ENCODE measurements around the gene PLCXD1. TPM values are rescaled to one million over a fixed set of nuclear protein-coding genes. Genes with fewer than 3 reads are reported as not detected.
"Not testable (repeated sequence)": the region's sequence is repeated elsewhere in the genome, so short reads cannot be mapped to it uniquely, and the experiment has no call there.

PLCXD1 gene
- polyA plus RNA-seq, 2 of the 4 experiments (the other 2 are of a cell fraction): 64.6 to 67.9 TPM

DNA sequence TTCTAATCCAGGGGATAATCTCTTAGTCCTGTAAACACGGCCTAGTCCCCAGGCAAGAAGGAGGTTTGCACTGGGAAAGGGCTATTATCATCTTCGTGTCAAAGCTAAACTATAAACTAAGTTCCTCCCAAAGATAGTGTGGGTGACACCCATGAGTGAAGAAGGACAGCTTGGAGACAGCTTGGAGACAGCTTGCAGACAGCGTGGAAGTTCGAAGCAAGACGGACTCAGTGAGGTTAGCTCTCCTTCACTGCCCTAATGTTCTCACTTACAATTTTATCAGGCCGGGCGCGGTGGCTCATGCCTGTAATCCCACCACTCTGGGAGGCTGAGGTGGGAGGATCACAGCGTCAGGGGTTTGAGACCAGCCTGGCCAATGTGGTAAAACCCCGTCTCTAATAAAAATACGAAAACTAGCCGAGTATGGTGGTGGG lies 19.2 kb upstream of the PLCXD1 start:
- Histone ChIP-seq H3K4me2 (peak overlapping the region; percentile 91), H3K4me3 (peak overlapping the region; percentile 24), H3K27ac (peak overlapping the region; percentile 93 to 96), H3K4me1 (peaks cover 64% of the 10 kb centered on the region), H3K9me3 (no peaks in the 10 kb centered on the region)
- ChIA-PET CTCF (no interaction called here), POLR2A (no interaction called here)
- ATAC-seq (peak; percentile 52 to 65), DNase-seq (ENCODE audit: low read depth in 1 of 2, low spot score in 1 of 2) (peak in 1 of 2 experiments; percentile 27), FAIRE-seq (no peak)
- 16% methylated on average over 12 of the region's 12 CpGs for WGBS (ENCODE audit: missing lambda C conversion rate)
- TF ChIP-seq, protein P1, sequence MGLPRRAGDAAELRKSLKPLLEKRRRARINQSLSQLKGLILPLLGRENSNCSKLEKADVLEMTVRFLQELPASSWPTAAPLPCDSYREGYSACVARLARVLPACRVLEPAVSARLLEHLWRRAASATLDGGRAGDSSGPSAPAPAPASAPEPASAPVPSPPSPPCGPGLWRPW (IDR thresholded peaks at IDR 0.05): no peak
- TF ChIP-seq, protein P2, sequence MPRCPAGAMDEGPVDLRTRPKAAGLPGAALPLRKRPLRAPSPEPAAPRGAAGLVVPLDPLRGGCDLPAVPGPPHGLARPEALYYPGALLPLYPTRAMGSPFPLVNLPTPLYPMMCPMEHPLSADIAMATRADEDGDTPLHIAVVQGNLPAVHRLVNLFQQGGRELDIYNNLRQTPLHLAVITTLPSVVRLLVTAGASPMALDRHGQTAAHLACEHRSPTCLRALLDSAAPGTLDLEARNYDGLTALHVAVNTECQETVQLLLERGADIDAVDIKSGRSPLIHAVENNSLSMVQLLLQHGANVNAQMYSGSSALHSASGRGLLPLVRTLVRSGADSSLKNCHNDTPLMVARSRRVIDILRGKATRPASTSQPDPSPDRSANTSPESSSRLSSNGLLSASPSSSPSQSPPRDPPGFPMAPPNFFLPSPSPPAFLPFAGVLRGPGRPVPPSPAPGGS (IDR thresholded peaks at IDR 0.05): no peak
- TF ChIP-seq FOSB (CRISPR knock-in tag; IDR thresholded peaks at IDR 0.05) (no peak), GATA3 (IDR thresholded peaks at IDR 0.05; ENCODE audit: borderline replicate concordance) (no peak), JUNB (IDR thresholded peaks at IDR 0.05) (no peak), FOXS1 (CRISPR knock-in tag; IDR thresholded peaks at IDR 0.05) (no peak), SREBF2 (IDR thresholded peaks at IDR 0.05) (no peak), HOXB5 (CRISPR knock-in tag; IDR thresholded peaks at IDR 0.05) (no peak)

DNA sequence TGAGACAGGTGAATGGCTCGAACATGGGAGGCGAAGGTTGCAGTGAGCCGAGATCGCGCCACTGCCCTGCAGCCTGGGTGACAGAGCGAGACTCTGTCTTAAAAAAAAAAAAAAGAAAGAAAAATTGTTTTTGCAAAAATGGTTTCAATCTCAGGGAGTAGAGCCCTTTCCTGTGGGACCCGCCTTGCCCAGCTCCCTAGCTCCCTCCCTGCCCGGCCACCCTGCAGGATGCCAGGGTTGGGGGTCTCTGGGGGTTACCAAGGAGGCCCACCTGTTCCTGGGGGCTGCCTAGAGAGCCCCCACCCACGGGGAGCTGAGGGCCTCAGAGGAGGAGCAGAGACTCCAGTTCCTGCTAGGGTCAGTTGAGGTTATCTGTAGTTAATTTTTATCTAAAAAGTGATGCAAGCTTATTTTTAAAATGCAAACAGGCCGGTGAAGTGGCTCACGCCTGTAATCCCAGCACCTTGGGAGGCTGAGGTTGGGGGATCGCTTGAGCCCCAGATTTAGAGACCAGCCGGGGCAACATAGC lies 18.7 kb upstream of the PLCXD1 start:
- ChIA-PET CTCF (no interaction called here), POLR2A (no interaction called here)
- H3K4me2 ChIP-seq: peak overlapping the region; percentile 91
- TF ChIP-seq, protein P3, sequence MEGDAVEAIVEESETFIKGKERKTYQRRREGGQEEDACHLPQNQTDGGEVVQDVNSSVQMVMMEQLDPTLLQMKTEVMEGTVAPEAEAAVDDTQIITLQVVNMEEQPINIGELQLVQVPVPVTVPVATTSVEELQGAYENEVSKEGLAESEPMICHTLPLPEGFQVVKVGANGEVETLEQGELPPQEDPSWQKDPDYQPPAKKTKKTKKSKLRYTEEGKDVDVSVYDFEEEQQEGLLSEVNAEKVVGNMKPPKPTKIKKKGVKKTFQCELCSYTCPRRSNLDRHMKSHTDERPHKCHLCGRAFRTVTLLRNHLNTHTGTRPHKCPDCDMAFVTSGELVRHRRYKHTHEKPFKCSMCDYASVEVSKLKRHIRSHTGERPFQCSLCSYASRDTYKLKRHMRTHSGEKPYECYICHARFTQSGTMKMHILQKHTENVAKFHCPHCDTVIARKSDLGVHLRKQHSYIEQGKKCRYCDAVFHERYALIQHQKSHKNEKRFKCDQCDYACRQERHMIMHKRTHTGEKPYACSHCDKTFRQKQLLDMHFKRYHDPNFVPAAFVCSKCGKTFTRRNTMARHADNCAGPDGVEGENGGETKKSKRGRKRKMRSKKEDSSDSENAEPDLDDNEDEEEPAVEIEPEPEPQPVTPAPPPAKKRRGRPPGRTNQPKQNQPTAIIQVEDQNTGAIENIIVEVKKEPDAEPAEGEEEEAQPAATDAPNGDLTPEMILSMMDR (IDR thresholded peaks at IDR 0.05): no peak
- TF ChIP-seq EHF (CRISPR knock-in tag; IDR thresholded peaks at IDR 0.05) (no peak), NFE2L2 (conservative IDR thresholded peaks at IDR 0.05; ENCODE audit: low read length) (no peak), JUN (IDR thresholded peaks at IDR 0.05) (peak in 1 of 2 experiments; percentile 42; a peak in 1 of 5 replicates), CEBPB (IDR thresholded peaks at IDR 0.05) (peak; percentile 73 to 92), ZSCAN20 (CRISPR knock-in tag; IDR thresholded peaks at IDR 0.05) (no peak), PHF8 (IDR thresholded peaks at IDR 0.05; ENCODE audit: borderline replicate concordance, low read depth) (no peak), TFCP2L1 (CRISPR knock-in tag; IDR thresholded peaks at IDR 0.05) (no peak), SMC3 (IDR thresholded peaks at IDR 0.05) (no peak)
- TF ChIP-seq, protein P4, sequence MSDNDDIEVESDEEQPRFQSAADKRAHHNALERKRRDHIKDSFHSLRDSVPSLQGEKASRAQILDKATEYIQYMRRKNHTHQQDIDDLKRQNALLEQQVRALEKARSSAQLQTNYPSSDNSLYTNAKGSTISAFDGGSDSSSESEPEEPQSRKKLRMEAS (IDR thresholded peaks at IDR 0.05): peak; percentile 35; the same call in 1 of the 2 replicates
- TF ChIP-seq, protein P5, sequence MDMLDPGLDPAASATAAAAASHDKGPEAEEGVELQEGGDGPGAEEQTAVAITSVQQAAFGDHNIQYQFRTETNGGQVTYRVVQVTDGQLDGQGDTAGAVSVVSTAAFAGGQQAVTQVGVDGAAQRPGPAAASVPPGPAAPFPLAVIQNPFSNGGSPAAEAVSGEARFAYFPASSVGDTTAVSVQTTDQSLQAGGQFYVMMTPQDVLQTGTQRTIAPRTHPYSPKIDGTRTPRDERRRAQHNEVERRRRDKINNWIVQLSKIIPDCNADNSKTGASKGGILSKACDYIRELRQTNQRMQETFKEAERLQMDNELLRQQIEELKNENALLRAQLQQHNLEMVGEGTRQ (IDR thresholded peaks at IDR 0.05): no peak
- TF ChIP-seq, protein P6, sequence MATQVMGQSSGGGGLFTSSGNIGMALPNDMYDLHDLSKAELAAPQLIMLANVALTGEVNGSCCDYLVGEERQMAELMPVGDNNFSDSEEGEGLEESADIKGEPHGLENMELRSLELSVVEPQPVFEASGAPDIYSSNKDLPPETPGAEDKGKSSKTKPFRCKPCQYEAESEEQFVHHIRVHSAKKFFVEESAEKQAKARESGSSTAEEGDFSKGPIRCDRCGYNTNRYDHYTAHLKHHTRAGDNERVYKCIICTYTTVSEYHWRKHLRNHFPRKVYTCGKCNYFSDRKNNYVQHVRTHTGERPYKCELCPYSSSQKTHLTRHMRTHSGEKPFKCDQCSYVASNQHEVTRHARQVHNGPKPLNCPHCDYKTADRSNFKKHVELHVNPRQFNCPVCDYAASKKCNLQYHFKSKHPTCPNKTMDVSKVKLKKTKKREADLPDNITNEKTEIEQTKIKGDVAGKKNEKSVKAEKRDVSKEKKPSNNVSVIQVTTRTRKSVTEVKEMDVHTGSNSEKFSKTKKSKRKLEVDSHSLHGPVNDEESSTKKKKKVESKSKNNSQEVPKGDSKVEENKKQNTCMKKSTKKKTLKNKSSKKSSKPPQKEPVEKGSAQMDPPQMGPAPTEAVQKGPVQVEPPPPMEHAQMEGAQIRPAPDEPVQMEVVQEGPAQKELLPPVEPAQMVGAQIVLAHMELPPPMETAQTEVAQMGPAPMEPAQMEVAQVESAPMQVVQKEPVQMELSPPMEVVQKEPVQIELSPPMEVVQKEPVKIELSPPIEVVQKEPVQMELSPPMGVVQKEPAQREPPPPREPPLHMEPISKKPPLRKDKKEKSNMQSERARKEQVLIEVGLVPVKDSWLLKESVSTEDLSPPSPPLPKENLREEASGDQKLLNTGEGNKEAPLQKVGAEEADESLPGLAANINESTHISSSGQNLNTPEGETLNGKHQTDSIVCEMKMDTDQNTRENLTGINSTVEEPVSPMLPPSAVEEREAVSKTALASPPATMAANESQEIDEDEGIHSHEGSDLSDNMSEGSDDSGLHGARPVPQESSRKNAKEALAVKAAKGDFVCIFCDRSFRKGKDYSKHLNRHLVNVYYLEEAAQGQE (IDR thresholded peaks at IDR 0.05): no peak
- H3K9me3 ChIP-seq: no peaks in the 10 kb centered on the region
- peak overlapping the region; percentile 24 for H3K4me3 ChIP-seq
- H3K4me1 ChIP-seq: peaks cover 64% of the 10 kb centered on the region
- FAIRE-seq: no peak
- peak overlapping the region; percentile 93 to 96 for H3K27ac ChIP-seq
- WGBS (ENCODE audit: missing lambda C conversion rate): 3% methylated on average over 13 of the region's 13 CpGs
- peak; percentile 52 to 58 for ATAC-seq
- peak; percentile 61 to 70 for DNase-seq (ENCODE audit: low read depth in 1 of 2, low spot score in 1 of 2)

DNA sequence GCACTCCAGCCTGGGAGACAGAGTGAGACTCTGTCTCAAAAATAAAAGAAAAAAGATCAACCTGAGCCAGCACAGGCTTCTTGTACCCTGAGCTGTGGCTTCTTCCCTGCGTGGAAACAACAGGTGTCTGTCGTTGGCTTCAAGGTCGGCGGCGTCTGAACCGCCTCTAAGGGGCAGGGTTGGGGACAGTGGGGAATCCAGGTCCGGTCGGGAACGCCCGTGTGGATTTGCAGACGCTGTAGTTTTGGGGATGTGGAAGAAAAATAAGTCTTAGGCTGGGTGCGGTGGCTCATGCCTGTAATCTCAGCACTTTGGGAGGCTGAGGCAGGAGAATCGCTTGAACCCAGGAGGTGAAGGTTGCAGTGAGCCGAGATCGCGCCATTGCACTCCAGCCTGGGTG lies 17.2 kb upstream of the PLCXD1 start:
- Histone ChIP-seq H3K4me1 (peaks cover 61% of the 10 kb centered on the region), H3K27ac (peak overlapping the region; percentile 93 to 96), H3K4me2 (peak overlapping the region; percentile 41; the same call in 2 of the 3 replicates)
- H3K9me3 ChIP-seq; FAIRE-seq; DNase-seq (ENCODE audit: low read depth in 1 of 2, low spot score in 1 of 2); POLR2A ChIA-PET; H3K4me3 ChIP-seq; ATAC-seq; CTCF ChIA-PET: not testable (repeated sequence)
- WGBS (ENCODE audit: missing lambda C conversion rate): 94% methylated on average over 16 of the region's 16 CpGs

Data from A549 (cell line).